HG03442 (cell line): ENCODE measurements around the gene SCYL1.

Experiments used
- ATAC-seq: cut with Tn5 transposase; IDR thresholded peaks from one replicate; pipeline ENCODE4 v1.9.1; 2021; ENCODE audit warnings: mild to moderate bottlenecking, moderate library complexity; ENCODE audit not compliant: unreplicated experiment

Gene SCYL1

DNA sequence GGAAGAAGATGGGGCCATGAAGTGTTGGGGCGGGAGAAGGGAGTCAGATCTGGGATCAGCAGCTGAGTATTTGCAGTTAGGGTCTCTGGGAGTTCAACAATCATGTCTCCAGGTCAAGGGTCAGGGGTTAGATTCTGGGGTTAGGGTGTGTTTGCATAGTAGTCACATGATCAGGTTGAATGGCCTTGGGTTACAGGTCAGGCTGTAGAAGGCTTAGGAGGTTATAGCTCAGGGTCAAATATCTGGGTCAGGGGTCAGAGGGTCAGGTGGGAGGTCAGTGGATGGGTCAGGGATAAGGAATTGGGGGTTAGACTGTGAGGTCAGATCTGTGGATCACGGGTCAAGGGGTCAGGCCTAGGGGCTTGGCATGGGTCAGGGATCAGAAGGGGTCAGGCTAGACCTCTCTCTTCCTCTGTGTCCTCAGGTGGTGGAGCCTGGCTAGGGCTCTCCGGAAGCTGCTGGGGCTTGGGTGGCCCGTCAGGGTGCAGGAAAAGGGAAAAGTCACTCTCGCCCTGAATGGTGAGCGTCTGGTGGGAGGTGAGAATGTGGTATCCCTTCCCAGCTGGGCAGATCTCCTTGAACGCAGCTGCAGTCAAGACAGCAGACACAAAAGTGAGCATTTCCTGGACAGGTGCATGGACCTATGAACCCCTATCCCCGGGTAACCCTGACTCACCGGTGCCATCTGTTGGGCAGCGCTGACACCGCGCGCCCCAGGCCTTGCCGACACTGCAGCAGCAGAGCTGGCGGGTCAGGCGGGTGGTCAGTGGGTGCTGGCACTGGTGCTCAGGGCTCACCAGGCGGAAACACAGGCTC is 26.9 kb downstream of the SCYL1 start:
- ATAC-seq: no peak

GRCh38 chr11:65552388-65552951 is 27.6 kb downstream of the SCYL1 start:
- no peak for ATAC-seq

GRCh38 chr11:65553301-65554001 is 28.6 kb downstream of the SCYL1 start:
- no peak for ATAC-seq

DNA sequence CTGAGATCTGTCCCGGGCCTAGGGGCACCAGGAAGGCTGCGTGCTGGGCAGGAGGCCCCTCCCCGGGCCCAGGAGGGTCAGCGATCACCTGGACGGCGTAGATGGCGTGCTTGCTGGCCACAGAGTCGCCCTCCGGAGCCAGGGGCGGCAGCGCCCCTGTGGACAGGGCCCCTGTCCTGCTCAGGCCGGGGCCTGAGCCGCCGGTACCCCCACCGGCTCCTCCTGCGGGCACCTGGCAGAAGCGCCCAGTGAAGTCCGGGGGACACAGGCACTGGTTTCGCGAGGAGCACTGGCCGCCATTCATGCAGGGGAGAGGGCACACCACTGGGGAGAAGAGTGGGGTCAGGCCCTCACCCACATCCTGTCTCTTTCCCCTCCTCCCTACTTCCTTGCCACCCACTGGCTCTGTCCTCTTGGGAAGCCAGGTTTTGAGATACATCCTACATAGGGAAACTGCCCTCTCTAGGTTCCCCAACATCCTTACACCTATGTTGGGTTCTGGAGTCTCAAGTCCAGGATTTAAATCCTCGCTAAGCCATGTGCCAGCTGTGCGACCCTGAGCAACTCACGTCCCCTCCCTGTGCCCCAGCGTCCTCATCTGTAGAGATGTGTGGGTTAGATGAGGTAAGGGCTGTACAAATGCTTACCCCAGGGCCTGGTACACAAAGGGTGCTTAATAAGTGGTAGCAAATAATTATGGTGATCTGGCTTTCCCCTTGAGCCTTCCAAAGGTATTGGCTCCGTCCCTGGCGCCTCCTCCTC is 29.4 kb downstream of the SCYL1 start:
- no peak for ATAC-seq

DNA sequence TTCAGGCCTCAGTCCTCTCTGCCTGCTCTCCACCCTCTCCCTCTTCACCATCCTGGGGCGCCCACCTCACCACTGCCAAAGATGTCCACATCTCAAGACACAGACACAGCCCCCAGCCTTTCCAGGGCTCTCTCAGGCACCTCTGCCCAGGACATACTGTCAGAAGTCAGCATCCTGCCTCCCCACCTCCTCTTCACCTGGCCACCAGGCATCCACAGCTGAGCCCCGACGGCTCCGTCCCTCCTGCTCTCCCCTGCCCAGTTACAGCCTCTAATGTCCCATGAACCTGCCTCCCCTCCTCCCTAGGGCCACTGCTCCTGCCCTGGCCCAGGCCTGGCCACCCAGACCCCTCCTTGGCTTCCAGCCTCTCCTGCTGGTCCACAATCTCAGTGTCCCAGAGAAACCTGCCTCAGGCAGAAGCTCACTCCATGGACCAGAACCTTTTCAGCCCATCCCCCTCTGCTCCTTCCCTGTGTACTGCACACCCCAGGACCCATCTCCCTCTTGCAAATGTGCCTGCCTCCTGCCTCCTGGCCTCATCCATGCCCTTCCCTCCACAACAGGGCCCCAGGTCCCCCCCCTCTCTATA is 30.1 kb downstream of the SCYL1 start:
- ATAC-seq: no peak

DNA sequence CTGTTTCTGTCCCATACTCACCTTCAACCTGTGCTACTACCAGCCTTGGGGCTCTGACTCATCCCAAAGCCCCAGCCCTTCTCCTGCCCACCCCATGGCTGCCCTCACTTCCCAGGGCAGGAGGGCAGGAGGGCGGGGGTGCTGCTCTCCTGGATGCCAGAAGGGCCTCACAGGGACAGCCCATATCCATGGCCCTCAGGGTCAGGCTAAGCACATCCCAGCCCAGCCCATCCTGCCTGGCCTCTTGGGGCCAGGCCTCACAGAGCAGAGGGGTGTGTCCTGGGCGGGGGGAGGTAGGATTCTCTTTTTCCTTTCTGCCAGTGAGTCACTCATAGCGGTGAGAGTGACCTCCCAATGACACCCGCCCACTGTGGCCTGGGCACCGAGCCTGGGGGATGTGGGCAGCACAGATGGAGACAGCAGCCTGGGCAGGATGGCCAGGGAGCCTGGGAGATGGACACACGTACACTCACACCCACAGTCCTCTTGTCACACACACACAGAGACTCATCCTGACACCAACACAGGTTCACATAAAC is 30.9 kb downstream of the SCYL1 start:
- ATAC-seq: no peak

DNA sequence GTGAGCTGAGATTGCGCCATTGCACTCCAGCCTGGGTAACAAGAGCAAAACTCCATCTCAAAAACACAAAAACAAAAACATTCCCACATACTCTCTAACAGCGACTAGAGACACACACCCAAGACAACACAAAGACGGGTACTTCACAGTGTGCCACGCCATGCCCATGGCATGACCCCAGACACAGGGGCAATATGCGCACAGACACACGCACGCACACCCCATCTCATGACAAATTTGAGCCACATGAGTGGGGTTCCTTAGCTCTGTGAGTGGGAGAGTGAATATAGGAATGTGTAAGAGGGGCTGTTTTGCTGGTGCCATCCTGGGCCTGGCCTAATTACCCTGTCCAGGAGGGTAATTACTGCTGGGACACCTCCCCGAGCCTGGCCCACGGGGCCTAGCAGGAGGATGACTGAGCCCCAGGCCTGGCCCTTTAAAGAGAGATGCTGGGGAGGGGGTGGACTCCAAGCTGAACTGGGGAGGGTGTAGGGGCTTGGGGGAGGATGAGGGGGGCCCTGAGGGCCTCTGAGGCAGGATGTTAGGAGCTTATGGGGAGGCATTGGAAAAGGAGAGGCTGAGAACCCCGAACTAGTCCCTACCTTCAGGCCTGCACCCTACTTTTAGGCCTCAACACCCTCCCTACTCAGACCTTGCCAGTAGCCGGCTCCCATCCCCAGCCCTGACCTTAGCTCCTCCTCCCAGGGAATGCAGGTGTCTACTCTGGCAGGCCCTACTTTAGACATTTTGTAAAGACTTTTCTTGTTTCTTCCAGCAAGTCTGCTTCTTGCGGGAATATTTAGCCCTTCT is 31.8 kb downstream of the SCYL1 start:
- no peak for ATAC-seq

GRCh38 chr11:65557280-65558001 is 32.6 kb downstream of the SCYL1 start:
- no peak for ATAC-seq

DNA sequence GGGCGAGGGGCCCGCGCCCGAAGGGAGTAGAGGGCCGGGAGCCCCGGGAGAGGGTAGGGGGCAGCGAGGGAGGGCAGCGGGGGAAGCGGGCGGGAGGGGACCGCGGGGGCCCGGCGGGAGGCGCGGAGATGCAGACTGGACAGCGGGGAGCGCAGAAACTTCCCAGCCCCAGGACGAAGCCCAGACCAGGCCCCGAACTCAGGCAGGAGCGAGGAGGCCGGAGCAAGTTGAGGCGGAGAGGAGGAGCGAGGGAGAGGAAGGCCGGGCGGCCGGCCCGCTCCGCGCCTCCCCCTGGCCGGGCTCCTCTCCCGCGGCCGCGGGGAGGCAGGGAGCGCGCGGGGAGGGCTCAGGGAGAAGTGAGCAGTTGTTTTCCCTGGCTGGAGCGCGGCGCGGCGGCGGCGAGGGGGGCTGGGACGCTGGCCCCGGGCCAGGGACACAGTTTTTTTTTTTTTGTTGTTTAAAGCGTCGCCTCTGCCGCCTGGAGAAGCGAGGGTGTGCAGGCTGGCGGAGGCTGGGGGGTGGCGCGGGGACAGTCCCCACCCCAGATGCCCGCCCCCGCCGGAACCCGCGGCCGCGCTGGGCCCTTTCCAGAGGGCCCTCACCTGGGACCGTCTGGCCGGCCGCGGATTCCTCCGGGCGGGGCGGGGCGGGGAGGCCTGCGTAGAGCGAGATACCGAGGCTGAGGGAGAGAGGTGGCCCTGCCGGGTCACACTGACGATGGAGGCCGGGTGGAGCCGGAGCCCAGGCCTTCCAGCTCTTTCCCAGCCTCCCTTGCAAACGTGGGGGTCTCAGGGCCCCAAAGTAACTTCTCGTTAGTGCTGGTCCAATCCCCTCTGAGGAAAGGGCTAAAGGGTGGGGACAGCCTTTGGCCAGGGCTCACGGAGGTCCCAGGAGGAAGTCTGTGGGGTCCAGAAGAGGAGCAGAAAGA is 33.4 kb downstream of the SCYL1 start, which contains the start of gene LTBP3:
TSS of gene LTBP3 (minus strand) at position 358 of the 928 bp plus-strand sequence. CDS start 400 bp downstream, outside the sequence.
- ATAC-seq: no peak

DNA sequence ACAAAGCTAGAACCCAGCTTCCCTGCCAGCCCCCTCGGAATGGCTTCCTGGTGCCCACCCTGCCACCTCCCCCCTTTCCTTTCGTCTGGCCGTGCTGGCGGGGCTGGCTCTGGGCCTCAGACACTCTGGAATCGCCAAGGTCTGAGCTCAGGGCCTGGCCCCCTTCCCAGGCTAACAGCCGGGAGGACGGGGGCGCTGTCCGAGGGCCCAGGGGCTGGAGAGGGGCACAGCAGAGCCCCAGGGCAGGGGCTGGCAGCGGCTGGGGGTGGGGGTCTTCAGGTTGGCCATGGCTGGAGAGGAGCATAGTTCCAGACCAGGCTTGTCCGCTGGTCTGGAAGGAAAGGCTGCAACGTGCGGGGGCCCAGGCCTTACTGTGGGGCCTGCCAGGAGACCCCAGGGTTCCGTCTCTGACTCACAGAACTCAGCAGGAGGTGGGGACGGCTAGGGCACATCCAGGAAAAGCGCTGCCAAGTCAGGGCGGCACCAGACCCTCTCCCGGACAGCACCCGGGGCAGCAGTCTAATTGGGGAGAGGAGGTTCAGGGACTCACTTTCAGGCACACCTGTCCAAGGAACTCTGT is 34.1 kb downstream of the SCYL1 start:
- no peak for ATAC-seq

DNA sequence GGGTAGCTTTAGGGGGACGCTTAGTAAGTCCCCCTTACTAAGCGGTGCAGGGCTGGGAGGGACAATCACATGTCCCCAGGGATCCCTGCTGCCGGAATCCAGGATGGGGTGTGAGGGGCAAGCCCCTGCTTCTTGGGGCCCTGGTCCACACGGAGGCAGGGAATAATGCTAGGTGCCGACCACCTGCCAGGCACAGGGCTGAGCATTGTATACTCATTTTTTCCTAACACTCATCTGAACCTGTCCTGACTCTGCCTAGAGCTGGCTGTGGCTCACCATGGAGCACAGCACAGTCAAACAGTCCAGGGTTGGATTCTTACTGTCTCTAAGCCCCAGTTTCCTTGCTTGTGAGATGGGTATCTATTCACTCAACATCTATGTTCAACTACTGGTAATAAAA is 34.7 kb downstream of the SCYL1 start:
- ATAC-seq: no peak

DNA sequence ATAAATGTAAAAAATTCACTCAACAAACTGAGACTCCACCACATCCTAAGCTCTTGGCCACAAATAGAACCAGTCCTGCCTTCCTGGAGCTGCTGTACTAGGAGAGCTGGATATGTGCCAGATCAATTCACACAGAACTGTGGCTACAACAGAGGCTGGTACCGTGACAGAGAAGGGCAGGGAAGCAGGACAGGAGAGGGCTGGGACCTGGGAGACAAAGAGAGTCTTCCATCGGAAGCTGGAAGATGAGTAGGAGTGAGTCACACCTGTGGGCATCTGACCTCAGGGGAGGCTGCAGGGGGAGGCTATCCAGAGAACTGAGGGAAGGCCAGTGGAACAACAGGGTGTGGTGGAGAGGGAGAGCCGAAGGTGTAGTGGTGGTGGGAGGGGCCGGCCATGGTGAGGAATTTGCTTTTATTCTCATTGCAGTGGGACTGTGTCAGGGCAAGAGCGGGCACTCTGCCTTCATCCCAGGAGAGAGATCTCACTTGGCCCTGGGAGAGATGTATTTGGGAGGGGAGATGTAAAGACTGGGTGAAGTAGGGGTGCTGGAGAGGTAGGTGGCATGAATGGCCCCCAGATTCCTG is 35.2 kb downstream of the SCYL1 start:
- no peak for ATAC-seq

- ATAC-seq: no peak
These were observed 35.9 kb downstream of the SCYL1 start for GRCh38 chr11:65560555-65561418.

DNA sequence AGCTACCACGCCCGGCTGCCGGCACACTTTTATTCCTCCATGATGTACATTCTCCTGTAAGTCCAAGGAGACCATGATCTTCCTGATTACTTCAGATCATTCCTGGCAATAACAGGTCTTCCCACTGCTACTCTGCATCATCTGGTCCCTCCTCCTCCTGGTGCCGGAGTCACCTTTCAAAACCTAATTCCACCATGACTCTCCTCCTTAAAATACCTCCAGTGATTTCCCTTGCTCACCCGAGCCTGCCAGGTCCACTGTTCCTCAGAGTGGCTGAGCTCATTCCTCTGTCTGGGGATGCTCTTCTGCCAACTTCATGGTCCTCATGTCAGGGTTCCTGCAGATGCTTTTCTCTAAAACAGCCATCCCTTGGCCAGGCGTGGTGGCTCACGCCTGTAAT is 37.1 kb downstream of the SCYL1 start:
- ATAC-seq: no peak

GRCh38 chr11:65562788-65563187 is 37.9 kb downstream of the SCYL1 start:
- ATAC-seq: no peak

DNA sequence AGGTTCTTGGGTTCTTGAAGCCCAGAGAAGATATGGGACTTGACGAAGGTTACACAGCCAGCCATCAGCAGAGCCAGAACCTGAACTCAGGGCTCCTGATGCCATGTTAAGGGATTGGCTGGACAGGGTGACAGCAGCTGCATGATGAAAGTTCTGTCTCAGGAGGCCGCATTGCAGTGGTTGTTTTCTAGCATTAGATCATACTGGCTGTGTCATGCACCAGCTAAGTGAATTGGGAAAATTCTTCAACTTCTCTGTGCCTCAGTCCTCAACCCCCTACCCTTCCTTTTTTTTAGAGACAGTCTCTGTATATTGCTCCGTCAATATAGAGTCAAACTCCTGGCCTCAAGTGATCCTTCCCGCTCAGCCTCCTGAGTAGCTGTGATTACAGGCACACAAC is 38.7 kb downstream of the SCYL1 start:
- ATAC-seq: no peak
